Lower leg skin (tissue), 3 donors: Measurements from ENCODE around the gene SNF8.

Experiments
- POLR2A ChIP-seq, 2 donors: fragments of 450-650 bp; IDR thresholded peaks; one replicate each; pipeline ENCODE4 v1.6.1; 2016 to 2017; ENCODE audit warnings: antibody characterized with exemption in 2 of 2, mild to moderate bottlenecking in 1 of 2, moderate library complexity in 1 of 2
- TF ChIP-seq, protein P1 (sequence below), 3 donors: fragments of 450-650 bp; IDR thresholded peaks; one replicate each; pipeline ENCODE4 v1.5.1; 2016; ENCODE audit warnings: antibody characterized with exemption in 3 of 3, mild to moderate bottlenecking in 3 of 3, moderate library complexity in 2 of 3

DNA sequence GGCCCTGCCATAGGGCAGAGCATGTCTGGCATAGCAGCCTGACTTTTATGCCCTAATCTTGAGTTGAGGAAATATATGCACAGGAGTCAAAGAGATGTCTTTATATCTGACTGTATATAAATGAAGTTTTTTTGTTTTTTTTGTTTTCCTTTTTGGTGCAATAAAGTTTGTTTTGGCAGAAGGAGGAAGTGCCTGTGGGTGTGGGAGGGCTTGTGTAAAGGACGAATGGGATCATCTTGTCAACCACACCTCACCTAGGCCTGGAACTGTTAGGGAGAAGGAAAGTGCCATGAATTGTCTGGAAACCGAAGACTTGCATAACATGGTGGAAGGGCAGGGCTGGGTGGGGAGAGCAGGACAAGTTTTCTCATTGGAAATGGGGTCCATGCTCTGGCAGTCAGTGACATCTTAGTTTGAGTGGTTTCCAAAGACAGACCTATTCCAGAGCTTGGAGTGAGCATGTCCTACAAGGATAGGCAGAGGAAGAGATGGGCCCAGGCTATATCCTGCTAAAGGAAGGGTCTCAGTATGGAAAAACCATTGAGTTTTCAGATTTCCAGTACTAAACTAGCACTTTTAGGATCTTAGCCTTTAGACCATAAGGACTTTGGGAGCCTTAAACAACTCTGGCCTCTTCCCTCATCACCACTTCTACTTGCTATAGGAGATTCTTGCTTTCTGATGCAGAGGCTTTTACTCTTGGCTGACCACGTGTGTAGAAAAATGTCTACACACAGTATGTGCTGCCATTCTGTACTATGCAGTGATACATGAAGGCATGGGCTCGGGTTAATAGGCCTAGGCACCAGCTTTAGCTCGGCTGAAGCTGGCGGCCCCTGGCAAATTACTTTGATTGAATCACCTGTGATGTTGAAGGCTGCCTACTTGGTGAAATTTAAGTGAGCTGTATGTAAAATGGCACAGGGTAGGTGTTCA is 15.5 kb downstream of the SNF8 start:
- no peak for TF ChIP-seq POLR2A (IDR thresholded peaks at IDR 0.05)
- TF ChIP-seq, protein P1, sequence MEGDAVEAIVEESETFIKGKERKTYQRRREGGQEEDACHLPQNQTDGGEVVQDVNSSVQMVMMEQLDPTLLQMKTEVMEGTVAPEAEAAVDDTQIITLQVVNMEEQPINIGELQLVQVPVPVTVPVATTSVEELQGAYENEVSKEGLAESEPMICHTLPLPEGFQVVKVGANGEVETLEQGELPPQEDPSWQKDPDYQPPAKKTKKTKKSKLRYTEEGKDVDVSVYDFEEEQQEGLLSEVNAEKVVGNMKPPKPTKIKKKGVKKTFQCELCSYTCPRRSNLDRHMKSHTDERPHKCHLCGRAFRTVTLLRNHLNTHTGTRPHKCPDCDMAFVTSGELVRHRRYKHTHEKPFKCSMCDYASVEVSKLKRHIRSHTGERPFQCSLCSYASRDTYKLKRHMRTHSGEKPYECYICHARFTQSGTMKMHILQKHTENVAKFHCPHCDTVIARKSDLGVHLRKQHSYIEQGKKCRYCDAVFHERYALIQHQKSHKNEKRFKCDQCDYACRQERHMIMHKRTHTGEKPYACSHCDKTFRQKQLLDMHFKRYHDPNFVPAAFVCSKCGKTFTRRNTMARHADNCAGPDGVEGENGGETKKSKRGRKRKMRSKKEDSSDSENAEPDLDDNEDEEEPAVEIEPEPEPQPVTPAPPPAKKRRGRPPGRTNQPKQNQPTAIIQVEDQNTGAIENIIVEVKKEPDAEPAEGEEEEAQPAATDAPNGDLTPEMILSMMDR (IDR thresholded peaks at IDR 0.05): no peak
